GM19438 (cell line): ENCODE measurements around the gene LRRC51.
"Not testable (repeated sequence)": the region's sequence is repeated elsewhere in the genome, so short reads cannot be mapped to it uniquely, and the experiment has no call there.

Experiments used
- ATAC-seq: cut with Tn5 transposase; IDR thresholded peaks from one replicate; pipeline ENCODE4 v1.9.1; 2021; ENCODE audit warnings: low read depth; ENCODE audit not compliant: unreplicated experiment

LRRC51 gene

GRCh38 chr11:72136684-72137262 is 56.1 kb downstream of the LRRC51 start:
- no peak for ATAC-seq

GRCh38 chr11:72138821-72139390 is 58.3 kb downstream of the LRRC51 start:
- no peak for ATAC-seq

GRCh38 chr11:72139500-72139899 is 58.9 kb downstream of the LRRC51 start:
- ATAC-seq: no peak

GRCh38 chr11:72140661-72141060 is 60.0 kb downstream of the LRRC51 start:
- no peak for ATAC-seq

- no peak for ATAC-seq
Measured at GRCh38 chr11:72141066-72141465, 60.4 kb downstream of the LRRC51 start.

DNA sequence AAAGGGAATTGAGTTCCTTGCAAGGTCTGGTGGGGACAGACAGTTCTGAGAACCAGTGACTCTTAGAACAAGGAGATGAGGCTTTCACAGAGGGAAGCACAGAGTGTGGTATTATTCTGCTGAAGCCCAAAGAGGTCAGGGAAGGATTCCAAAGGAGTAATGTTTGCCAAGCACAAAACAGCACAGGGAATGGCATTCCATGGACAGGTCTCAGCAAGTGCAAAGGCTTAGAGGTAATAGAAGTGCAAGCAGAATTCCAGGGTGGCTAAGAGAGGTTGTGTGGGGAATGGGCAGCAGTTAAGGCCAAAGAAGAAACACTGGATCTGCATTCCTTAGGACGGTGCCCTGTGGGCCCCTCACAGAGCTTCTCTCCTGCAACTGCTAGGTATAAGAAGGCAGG is 61.4 kb downstream of the LRRC51 start:
- not testable (repeated sequence) for ATAC-seq

DNA sequence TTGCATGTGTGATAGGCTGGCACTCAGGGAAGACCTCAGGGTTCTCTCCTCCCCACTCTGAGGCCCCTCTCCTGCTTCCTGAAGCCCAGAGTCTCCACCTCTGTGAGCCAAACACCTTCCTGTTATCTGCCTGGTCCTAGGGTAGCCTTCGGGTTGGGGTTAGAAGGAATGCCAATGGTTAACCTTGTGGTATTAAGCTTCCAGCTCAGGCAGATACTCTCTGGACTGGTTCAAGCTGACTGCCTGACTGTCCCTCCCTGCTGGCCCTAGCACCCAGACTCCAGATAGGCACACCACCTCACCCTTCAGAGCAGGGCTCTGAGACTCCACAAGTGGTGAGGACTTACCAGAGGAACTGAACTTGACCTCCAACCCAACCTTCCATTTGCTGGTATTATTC is 61.9 kb downstream of the LRRC51 start:
- not testable (repeated sequence) for ATAC-seq

- ATAC-seq: no peak
Measured at GRCh38 chr11:72144807-72145565, 64.3 kb downstream of the LRRC51 start.
